ENCODE results near the gene CFAP206.
"Not testable (repeated sequence)": the region's sequence is repeated elsewhere in the genome, so short reads cannot be mapped to it uniquely, and the experiment has no call there.

CFAP206 gene

DNA sequence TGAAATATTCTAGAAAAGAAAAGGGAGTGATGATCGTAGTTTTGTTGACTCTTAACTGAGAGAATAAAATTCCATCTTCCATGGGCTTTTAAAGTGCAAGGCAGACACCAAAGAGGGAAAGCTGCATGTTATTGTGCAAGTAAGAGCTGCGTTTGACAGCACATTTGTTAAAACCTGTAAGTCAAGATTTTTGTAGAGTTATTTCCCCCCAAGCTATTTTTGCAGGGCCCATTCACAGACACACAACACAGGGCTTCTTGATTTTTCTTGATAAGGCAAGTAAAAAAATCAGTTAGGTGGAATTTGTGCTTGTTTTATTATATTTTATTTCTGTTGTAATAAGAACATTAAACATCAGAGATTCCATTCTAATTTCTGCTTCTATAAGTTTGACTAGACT is 13.8 kb downstream of the CFAP206 start:
- DNase-seq (ENCODE audit: low read depth in 2 of 2): no peak

DNA sequence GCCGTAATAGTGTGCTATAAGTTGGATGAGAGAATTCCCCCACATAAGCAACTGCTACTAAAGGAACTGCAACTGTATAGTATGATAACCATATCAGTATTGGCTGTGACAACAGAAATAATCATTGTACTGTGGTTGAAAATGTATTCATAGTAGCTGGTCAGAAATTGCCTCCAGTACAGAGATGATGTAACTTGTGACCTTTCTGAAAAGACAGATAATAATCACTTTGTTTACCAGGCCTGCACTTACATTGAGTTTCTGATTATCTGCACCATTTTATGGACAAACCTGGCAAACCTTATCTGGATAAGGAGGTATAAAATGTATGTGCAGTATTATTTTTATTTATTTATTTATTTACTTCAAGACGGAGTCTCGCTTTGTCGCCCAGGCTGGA is 19.0 kb downstream of the CFAP206 start:
- DNase-seq (ENCODE audit: low read depth in 2 of 2): no peak

DNA sequence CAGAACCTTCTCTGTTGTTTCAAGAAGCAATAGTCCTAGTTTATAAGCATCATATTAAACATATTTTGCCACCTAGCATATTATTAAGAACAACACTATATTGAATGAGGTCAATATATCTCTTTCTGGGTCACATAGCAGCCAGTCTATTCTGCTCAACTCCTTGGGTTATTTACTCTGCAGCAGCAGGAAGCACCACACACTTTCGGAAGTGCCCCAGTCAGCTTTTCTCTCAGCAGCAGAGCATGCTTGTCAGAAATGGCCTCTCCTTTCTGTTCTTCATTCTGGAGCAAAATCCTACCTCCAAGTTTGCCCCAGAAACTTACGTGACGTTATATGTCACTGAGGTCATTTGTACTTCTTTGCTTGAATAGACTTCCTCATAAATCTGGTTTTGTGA is 22.7 kb downstream of the CFAP206 start:
- DNase-seq (ENCODE audit: low read depth in 2 of 2): no peak

DNA sequence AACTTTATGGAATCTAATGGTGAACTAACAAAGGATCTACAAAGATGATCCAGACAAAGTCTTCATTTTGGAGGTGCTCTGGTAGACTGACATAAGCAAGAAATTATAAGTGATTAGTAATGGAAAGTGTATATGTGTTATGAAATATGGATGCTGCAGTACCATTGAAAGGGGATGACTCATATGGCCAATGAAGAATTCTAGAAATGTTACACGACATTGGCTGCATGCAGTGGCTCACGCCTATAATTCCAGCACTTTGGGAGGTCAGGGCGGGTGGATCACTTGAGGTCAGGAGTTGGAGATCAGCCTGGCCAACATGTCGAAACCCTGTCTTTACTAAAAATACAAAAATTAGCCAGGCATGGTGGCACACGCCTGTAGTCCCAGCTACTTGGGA is 23.5 kb downstream of the CFAP206 start:
- no peak for DNase-seq (ENCODE audit: low read depth in 2 of 2)

DNA sequence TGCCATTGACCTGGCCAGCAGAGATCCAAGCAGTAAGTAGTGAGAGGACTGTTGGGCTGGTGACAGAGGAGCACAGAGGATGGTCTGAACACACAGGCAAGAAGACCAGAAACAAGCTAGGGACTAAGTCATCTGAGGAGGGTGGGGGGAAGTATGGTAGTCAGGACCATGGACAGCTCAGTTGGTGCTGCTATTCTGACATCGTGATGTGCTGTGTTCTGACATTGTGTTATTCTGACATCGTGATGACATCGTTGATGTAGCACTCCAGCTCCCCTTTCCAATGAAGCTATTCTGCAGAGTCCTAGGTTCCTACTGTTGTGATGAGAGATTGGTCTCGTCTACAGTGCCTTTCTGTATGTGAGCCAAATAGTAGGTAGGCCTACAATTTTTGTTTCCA is 28.7 kb downstream of the CFAP206 start:
- peak; percentile 5 to 8 for DNase-seq (ENCODE audit: low read depth in 2 of 2)

DNA sequence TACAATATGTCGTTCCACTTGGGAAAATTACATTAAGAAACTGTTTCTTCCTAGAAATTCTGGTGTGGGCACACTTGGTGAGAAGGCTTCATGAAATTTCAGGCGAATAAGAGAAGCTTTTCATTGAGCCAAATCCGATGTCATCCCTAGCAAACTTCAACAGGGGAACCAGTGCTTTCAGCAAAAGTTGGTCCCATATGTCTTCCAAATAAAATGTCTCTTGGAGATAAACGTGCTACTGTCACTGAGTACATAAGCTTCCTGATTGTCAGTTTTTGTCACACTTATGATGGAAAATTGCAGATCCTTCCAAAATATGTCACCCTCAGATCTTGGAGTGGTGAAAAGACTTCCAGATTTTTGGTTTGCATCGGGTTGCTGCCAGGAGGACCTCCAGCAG is 33.9 kb downstream of the CFAP206 start:
- DNase-seq (ENCODE audit: low read depth in 2 of 2): no peak

DNA sequence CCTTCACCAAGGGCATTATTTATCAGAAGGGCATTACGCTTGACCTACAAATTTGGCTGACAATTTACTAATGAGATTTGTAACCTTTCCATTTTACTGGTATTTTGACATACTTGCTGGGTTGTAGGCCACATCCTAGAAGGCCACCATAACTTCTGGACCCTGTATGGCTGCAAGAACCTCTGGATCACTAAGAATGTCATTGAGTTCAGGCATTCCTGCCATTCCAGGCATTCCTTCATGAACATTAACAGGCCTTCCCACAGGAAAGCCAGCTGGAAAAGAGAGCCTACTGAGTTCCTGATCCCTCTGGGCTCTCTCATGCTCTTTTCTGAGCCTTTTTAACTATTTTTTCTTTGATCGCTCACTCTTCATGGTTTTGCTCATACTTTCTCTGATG is 36.6 kb downstream of the CFAP206 start:
- no peak for DNase-seq (ENCODE audit: low read depth in 2 of 2)

DNA sequence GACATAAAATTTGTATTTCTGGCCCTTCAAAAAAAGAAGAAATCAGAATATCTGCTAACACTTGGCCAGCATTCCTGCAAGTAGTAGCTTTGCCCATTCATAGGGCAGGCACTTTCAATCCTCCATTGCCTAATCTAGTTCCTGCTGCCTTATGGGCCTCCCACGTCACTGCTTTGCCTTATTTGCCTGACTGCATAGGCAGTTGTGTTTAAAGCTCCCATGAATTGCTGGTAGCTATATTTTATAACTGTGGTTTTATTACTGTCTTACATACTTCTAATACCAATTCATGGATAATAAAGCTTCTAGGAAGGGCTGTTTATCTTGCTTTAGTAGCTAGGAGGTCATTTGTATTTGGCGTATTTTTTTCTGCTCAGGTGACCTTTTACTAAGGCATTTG is 57.3 kb downstream of the CFAP206 start:
- no peak for DNase-seq (ENCODE audit: low read depth in 2 of 2)

DNA sequence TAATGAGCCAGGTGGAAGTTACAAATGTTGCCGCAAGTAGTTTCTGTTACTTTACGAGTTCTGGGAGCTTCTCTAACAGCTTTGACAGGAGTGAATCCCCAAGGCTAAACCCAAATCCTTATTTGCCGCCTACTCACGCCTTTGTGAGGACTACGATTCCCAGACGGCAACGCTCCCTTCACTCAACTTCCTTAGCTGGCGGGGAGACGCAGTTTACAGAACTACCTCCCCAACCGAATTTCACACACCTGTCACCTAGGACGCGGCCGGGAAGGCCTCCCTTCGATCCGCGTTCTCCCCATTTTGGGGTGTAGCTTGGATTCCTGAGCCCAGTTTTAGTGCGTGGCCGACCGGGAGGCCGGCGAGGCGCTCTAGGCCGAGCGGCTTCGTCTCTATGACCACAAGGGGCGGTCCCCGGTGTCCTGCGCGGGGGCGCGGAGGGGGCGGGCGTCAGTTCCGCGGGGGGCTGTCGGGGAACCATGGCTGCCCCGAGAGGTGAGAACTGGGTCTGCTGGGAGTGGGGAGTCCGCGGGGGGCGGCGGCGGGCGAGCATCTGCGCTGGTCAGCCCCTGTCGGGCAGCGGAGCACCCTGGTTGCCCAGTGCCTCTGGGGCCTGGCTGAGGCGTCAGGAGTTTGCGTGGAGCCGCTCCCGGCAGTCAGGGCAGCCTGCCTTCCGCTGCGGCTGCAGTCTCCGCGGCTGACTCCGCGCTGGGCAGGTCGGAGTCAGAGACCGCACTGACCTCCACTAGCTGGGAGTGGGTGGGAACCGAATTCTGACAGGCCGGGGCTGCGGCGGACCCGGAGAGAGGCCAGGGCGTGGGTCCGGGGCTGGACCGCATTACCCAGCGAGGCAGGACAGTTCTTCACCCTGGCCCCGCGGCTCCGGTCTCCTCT is 65.0 kb downstream of the CFAP206 start, which contains the start of gene SLC35A1:
Gene SLC35A1, plus strand, starts transcription at position 450 of the 894 bp plus-strand sequence. Its CDS starts 30 bp downstream, at position 480.
- DNase-seq (ENCODE audit: low read depth in 2 of 2): peak; percentile 82 to 83

DNA sequence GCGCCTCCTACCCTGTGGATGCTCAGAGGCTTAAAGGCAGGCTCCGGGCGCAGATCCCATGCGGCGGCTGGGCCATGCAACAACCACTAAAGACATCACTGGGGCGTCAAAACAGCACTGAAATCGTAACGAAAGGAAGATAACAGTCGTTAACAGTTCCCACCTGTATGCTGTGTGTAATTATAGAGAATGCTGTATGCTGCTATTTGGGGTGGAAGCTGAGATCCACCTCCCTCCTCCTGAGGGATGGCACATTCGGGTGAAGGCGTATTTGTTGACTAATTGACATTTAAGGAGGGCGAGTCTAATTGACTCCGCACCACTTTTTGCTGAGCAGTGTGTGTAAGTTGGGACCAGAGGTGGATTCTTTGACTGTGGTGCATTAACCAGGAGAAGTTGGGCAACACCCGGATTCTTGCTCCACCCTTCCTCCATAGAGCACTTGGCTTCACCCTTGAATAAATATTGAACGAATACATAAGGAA is 65.7 kb downstream of the CFAP206 start:
- peak in 1 of 2 donors; percentile 30 for DNase-seq (ENCODE audit: low read depth in 2 of 2)

DNA sequence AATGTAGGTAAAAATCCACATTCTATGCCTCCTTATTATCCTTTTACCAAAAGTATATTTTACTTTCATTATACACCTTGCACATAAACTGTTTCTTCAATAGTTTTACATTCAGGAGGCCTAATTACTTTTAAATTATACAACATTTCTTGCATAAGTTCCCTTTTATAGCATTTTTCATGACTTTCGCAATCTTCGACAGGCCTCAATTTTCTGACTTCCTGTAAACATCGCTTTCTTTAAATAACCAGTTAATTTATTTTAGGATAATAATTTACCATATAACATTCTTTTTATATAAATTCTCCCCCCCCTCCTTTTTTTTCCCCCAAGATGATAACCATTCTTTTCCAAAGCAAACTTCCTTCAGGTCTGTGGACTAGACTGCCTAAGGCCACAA is 74.2 kb downstream of the CFAP206 start:
- DNase-seq (ENCODE audit: low read depth in 2 of 2): no peak

DNA sequence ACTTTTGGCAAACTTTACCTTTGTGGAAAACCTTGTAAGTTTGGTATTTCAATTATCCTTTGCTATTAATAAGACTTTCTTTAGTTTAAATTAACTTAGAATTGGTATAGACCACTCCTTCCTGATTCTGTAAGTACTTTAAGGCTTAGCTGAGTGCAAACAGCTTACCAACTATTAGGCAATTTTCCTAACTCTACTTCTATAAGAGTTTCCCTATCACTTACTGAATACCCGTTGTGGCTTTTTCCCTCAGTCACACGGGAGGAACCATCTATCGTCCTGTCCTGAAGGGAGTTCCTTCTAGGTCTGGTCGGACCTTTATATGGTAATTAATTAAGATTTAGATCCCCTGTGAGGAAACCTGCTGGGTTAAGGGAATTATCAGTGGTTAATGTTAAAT is 74.6 kb downstream of the CFAP206 start:
- no peak for DNase-seq (ENCODE audit: low read depth in 2 of 2)

DNA sequence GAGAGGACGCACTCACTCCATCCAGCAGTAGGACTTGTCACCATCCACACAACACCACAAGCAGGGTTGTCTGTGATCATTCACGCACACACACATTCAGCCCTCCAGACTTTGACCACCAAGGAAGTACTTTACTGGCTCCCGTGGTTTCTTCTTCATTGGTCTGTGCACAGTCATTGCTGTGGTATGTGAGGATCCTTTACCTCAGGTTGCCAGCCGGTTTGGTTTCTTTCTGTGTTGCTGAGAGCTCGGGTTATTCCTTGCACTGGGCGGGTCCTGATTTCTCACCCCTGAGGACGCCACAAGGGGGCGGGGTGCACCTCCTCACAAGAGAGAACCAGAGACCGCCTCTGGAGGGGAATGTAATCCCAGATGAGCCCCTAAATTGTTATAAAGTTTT is 76.2 kb downstream of the CFAP206 start:
- DNase-seq (ENCODE audit: low read depth in 2 of 2): no peak

DNA sequence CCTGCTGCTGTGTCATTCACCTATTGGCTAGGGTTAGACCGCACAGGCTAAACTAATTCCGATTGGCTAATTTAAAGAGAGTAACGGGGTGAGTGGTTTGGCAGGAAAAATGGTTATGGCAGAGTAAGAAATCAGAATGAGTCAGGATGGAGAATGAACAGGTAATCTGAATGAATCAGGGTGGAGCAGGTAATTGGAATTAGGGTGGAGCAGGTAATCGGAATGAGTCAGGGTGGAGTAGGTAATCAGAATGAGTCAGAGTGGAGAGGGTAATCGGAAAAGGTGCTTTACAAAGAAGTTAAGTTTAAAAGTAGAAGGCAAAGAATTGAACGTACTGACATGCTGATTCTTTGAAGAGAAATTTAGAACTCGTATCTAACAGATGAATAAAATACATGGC is 76.7 kb downstream of the CFAP206 start:
- no peak for DNase-seq (ENCODE audit: low read depth in 2 of 2)

DNA sequence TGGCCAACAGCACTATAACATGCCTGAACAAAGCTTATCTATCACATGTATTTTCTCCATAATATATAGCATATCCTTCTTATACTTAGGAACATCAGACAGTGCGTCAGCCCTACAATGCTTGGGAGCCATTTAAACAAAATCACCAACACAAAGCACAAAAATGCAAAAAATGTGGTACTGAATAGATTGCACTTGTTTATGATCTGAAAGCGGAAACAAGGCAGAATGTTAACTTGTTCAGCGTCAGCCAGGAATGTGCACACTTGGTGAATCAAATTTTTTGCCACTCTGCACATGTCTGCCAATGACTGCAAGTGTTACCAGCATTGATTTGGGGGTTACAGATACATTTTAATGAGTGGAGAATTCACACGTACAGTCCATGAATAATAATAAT is 79.8 kb downstream of the CFAP206 start:
- no peak for DNase-seq (ENCODE audit: low read depth in 2 of 2)

DNA sequence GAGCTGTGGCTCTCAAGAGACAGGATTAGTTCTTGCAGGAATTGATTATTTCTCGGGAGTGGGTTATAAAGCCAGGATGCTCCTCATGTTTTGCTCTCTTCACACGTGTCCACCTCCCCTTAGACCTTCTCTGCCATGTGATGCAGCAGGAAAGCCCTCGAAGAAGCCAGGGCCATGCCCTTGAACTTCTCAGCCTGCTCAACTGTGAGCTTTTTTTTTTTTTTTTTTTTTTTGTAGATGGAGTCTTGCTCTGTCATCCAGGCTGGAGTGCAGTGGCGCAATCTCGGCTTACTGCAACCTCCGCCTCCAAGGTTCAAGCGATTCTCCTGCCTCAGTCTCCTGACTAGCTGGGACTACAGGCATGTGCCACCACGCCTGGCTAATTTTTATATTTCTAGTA is 81.6 kb downstream of the CFAP206 start:
- DNase-seq (ENCODE audit: low read depth in 2 of 2): not testable (repeated sequence)

DNA sequence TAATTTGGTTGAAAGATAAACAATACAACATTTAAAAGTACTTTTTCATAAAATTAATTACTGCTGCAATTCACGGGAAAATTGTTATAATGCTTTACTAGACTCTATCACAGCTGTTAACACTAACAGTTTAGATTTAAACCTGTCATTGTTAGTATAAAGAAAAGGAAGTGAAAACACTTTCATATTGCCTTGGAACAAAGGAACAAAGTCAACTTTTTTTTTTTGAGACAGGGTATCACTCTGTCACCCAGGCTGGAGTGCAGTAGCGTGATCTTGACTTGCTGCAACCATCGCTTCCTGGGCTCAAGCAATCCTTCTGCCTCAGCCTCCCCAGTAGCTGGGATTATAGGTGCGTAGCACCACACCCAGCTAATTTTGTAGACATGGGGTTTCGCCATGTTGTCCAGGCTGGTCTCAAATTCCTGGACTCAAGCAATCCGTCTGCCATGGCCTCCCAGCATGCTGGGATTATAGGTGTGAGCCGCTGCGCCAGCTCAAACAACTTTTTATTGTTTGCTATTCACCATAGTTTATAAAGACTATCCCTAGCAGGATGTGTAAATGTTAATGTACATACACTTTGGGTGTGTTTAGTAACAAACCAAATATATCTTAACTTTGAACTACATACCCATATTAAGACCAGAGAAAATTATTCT is 87.1 kb downstream of the CFAP206 start:
- DNase-seq (ENCODE audit: low read depth in 2 of 2): no peak

DNA sequence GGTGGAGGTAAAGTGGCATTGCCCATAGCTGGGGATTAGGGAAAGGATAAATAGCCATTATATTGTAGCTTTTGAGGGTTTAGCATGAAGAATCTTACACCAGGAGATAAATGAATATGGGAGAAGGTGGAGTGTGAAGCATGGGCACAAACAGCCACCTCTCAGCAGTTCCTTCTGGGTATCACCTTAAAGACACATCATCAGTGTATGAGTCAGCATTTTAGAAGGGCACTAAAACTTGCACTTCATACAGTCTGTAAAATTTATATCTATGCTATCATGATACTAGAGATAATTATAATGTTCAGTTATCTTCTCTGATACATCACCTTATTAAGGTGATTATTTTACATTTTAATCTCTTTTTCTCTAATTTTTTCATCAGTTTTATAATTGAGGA is 90.3 kb downstream of the CFAP206 start:
- no peak for DNase-seq (ENCODE audit: low read depth in 2 of 2)

DNA sequence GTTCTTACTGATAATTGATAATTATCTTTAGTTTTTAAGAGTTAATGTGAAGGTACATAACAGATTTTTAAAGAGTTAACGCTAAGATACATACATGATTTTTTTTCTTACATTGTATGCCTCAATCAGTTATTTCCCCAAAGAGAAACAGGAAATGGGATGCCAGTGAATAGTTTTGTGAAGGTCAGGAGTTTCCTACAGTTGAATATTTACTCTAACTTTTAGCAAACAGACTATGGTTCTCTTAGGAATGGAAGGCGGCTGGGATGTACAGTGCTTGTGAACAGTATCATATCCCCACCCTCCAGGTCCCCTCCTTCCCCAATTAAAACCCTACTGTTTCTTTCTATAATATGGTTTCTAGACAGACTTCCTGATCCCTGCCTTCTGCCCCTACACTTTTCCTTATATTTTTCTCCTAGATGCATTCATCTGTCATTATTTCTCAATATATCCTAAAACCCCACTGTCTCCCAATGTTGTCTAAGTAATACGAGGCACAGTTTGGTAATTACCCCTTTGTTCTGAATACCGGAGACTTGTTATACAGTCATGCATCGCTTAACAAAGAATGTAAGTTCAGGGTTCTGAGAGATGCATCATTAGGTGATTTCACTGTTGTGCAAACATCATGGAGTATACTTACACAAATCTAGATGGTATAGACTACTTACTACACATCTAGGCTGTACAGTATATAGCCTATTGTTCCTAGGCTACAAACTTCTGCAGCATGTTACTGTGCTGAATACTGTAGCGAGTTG is 94.2 kb downstream of the CFAP206 start:
- DNase-seq (ENCODE audit: low read depth in 2 of 2): no peak

DNA sequence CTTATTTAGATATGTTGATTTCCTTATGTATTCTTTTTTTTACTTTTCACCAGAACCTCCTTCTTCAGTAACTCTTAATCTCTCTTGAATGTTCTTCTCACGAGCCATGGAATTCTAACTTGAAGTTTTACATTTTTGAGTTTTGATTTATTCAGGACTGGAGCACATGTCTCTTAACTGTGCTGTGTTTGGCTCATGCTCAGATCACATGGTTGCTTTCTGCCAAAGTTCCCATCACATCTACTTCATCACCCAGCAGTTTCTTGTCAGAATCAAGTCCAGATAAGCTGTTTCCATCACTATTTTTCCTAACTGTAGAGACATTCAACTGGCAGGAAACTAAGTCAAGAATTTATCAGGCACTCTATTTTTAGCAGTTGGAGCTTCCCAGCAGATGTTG is 96.7 kb downstream of the CFAP206 start:
- DNase-seq (ENCODE audit: low read depth in 2 of 2): no peak

All from stimulated activated CD4-positive, alpha-beta T cell treated with anti-CD3 and anti-CD28 coated beads, Interleukin-1b, Interleukin-23, amount 100 ng/mL, for 4 hours (primary cell).